DMS 273 treated with DMSO at 0.1 percent for 48 hours (cell line): ENCODE results near the gene PNLIPRP2.
A peak's percentile ranks its signal among the peaks of the same experiment; 100 is the strongest.

ENCODE experiments used
- DNase-seq: peaks from one replicate; lab custom pipeline; 2025; lab: John Stamatoyannopoulos, UW

Gene PNLIPRP2

GRCh38 chr10:116612107-116612769 lies 8.5 kb upstream of the PNLIPRP2 start:
- no peak for DNase-seq

- DNase-seq, result no peak
These were observed 7.3 kb upstream of the PNLIPRP2 start for GRCh38 chr10:116613471-116613870.

DNA sequence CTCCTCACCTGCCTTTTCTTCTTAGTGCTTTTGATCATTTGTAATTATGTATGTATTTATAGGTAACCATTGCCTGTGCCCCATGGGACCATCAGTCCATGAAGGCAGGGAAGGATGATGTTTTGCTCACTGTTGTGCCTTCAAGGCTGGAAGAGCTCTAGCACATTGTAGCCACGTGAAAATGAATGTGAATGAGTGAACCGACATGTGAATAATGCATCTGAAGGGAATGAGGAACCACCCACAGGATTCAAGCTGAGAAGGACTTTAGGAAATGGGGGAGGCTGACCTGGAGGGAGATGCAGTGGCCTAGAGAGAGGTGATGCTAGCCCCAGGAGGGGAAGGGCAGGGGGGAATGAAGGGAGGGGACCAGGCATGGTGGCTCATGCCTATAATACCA lies 6.0 kb upstream of the PNLIPRP2 start:
- DNase-seq, result no peak

- DNase-seq, result no peak
These were observed 5.5 kb upstream of the PNLIPRP2 start for GRCh38 chr10:116615199-116615776.

DNA sequence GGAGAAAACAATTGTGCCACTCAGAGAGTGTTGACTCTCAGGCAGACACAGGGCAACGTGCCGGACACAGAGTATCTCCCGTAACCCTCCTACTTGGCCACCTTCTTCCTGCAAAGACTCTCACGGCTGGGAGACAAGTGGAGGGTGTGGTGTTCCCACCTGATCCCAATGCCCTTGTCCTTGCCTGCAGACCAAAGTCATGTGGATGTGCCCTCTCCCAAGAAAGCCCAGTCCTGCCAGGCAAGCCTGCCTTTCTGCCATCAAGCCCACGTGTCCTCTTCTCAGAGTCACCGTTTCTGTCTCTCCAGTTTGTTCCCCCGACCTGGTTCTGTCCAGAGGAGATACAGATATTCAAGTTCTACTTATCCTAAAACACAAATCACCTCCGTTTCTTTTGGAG lies 723 bp downstream of the PNLIPRP2 start:
- no peak for DNase-seq

DNA sequence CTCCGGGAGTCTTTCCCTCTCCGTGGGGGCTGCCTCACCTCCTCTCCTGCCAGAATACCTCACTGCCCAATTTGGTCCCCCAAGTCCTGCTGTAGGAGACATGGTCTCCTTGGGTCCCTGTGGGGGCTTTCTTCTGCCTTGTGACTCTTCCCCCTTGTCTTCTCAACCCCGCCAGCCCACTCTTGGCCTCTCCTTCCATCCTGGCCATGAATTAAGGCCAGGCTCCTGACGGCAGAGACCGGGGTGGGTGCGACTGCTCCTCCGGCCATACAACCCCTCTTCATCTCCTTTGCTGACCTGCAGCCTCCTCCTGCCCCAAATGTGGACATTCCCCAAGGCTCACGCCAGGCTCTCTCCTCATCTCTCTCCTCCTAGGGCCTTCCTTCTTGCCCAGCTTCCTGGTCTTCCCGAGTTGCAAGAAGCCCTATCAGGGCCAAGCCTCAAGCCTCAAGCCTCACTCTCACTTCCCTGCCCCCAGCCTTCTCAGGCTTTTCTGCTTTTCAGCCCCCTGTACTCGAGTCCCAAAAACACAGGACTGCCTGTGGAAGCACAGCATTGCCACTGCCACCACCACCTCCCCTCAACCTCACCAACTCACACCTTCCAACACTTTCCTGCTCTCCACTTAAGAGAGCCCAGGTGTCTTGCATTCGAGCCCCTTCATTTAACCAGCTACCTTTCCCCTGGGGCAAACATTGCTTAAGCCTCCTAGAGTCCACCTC lies 1.3 kb downstream of the PNLIPRP2 start:
- no peak for DNase-seq

- DNase-seq, result no peak
These were observed 5.1 kb downstream of the PNLIPRP2 start for GRCh38 chr10:116625845-116626244.

DNA sequence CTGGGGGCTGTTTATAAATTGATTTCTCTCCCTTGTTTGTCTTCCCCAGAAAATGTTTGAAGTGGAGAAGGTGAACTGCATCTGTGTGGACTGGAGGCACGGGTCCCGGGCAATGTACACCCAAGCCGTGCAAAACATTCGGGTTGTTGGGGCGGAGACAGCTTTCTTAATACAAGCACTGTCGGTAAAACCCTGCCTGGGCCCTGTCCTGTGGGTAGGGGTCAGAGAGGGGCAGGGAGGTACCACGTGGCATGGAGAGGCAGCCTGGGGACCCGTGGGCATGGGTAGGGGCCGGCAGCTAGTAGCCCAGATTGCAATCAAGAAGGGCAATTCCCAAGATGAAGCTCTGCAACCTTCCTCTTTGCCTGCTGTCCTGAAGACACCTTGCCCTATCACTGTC lies 6.1 kb downstream of the PNLIPRP2 start:
- DNase-seq, result no peak

- peak; percentile 2 for DNase-seq
These were observed 6.7 kb downstream of the PNLIPRP2 start for GRCh38 chr10:116627386-116627933.

DNA sequence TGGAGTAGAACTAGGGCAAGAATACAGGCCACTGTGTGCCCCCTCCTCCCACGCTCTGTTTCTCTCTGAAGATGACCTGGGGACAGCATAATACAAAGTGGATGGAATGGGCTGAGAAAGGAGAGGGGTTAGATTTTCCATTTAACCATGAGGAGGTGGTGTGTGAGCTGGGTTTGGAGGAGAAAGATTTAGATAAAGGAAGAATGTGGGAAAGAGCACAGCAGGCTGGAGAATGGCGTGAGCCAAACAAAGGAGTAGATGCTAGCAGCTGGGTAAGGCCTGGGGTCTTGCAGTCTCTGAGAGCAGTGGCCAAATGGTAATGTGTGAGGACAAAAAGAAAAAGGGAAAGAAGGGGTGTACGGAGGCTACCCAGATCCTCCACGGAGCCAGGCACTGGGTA lies 8.6 kb downstream of the PNLIPRP2 start:
- no peak for DNase-seq

DNA sequence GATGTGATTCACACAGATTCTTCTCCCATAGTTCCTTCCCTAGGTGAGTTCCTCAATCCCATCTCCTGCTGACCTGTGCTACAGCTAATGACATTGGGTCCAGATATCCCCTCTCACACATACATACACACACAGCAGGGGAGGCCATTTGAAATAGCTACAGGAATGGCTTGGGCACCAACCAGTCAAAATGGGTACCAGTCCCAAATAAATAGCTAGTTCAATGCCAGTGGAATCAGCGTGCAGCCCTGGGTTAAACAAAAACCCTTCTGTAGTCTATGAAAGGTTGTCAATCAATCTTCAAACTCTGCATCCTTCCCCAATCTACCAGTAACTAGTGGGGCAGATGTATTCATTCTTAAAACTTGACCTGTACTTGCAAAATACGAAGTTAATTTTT lies 9.3 kb downstream of the PNLIPRP2 start:
- no peak for DNase-seq

GRCh38 chr10:116631871-116632295 lies 11.1 kb downstream of the PNLIPRP2 start:
- DNase-seq, result no peak

DNA sequence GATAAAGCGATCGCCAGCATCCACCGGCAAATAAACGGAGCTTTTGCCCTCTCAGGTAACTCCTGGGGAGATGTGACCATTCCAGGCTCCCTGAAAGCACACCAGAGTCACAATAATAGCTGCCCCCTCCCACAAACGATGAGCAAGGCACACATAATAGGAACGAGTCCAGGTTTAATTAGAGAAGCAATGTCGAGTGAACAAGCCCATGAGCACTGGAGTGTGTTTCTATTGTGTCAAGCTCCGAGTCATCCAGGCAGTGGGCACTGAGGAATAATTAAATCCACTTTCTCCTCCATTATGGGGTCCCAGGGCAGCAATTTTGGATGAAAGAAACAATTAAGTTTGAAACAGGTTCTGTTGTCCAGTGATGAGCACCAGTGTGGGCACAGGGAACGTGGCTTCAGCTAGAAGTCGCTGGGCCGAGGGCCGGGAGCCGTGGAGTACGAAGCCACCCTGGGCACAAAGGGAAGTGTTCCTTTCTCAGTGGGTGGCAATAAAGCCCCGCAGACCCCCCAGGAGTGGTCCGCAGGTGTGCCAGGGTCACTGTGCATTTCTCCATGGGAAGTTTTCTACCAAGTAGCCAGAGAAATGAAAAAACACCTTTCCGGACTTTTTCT lies 12.0 kb downstream of the PNLIPRP2 start:
- no peak for DNase-seq

GRCh38 chr10:116633216-116633600 lies 12.5 kb downstream of the PNLIPRP2 start:
- no peak for DNase-seq

DNA sequence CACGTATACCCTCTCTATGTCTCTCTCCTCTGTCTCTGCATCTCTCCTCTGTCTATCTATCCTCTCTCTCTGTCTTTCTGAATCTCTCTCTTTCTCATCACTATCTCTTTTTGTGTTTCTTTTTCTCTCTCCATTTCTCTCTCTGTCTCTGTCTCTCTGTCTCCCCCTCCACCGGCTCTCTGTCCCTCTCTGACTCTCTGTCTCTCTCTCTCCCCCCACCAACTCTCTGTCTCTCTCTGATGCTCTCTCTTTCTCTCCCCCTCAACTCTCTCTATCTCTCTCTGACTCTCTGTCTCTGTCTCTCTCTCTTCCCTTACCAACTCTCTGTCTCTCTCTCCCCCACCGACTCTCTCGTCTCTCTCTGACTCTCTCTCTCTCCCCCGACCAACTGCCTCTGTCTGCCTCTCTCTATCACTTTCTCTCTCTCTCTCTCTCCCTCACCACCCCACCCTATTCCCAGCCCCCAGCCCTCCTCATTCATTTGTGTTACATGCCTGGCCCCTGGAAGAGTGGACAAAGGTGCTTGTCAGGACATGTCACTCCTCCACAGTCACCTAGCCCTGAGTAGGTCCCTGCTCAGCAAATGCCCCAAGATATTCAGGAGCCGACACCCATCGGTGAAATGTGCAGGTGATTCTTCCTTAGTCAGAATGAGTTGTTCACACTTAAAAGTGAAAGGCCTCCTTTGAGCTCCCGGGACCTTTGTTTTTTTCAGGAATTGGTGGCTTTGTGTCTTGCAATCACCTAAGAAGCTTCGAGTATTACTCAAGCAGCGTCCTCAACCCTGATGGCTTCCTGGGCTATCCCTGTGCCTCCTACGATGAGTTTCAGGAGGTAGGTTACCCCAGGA lies 13.6 kb downstream of the PNLIPRP2 start:
- no peak for DNase-seq

DNA sequence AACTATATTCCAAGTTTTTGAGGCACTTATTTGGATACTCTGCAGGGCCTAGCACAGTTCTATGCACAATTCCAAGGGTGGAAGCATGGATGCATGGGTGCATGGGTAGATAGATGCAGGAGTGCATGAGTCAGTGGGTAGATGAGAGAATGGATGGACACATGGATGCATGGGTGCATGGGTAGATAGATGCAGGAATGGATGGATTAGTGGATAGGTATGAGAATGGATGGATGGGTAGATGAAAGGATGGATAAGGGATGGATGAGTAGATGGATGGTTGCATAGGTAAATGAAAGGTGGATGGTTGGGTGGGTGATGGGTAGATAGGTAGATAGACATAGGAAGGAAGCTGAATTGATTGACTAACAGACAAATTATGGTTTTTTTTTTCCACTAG lies 15.6 kb downstream of the PNLIPRP2 start:
- no peak for DNase-seq

- no peak for DNase-seq
These were observed 16.2 kb downstream of the PNLIPRP2 start for GRCh38 chr10:116636976-116637375.

DNA sequence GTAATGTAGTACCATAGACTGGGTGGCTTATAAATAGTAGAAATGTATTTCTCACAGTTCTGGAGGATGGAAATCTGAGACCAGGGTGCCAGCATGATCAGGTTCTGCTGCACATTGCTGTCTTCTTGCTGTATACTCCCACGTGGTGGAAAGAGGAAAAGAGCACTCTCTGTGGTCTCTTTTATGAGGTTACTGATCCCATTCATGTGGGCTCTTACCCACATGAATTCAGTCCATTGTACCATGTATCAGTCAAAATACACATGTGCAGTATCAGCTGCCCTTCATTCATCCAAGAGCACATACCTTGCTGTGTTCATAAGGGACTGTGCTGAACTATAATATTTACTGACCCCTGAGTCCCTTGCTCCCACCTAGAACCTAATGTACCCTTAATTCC lies 17.1 kb downstream of the PNLIPRP2 start:
- no peak for DNase-seq

DNA sequence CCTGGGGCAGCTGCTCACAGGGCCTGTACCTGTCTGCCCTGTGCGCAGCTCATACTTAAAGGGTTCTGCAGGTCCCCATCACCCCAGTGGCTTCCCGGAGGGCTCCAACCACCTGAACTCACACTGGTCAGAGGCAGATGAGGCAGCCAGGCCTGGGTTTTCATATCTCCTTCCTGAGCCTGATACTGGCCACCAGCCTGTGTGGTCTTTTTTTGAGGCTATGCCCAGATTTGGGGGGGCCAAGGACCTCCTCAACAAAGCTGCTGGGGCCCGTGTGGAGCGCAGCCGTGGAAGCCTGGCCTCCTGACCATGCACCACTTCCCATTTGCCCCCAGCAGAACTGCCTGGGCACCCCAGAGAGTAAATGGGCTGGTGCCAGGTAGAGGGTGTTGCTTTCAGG lies 25.7 kb downstream of the PNLIPRP2 start:
- DNase-seq, result no peak

- no peak for DNase-seq
These were observed 28.1 kb downstream of the PNLIPRP2 start for GRCh38 chr10:116648903-116649302.

- no peak for DNase-seq
These were observed 33.1 kb downstream of the PNLIPRP2 start for GRCh38 chr10:116653885-116654284.

- no peak for DNase-seq
These were observed 34.1 kb downstream of the PNLIPRP2 start for GRCh38 chr10:116654816-116655215.
